Activated CD8-positive, alpha-beta T cell treated with anti-CD3 and anti-CD28 coated beads for 36 hours (primary cell): ENCODE results near the gene LAMC1. TPM values are rescaled to one million over a fixed set of nuclear protein-coding genes. Genes with fewer than 3 reads are reported as not detected.

Experiments
- ATAC-seq: fragments of 200-7000 bp; cut with Tn5 transposase; one replicate; pipeline ENCODE4 v1.10.0; 2021; ENCODE audit warnings: mild to moderate bottlenecking, moderate library complexity
- CTCF ChIA-PET: fragments of 350-600 bp; sonication (Branson Sonifier 250); formaldehyde crosslinking; loops from one replicate; lab custom pipeline; 2021; ENCODE audit warnings: antibody characterized with exemption; lab: Charles Lee
- POLR2A ChIA-PET: fragments of 350-600 bp; sonication (Branson Sonifier 250); formaldehyde crosslinking; loops from one replicate; lab custom pipeline; 2021; ENCODE audit warnings: antibody characterized with exemption; lab: Charles Lee
- DNase-seq: peaks from one replicate; pipeline ENCODE4 v3.0.0-alpha.2; 2020
- H3K27ac Mint-ChIP-seq: one replicate; pipeline ENCODE4 v1.8.0; 2021; ENCODE audit warnings: mild to moderate bottlenecking, mixed read lengths
- H3K27me3 Mint-ChIP-seq: one replicate; pipeline ENCODE4 v1.8.0; 2021; ENCODE audit warnings: mixed read lengths
- H3K36me3 Mint-ChIP-seq: one replicate; pipeline ENCODE4 v1.8.0; 2021; ENCODE audit warnings: low read depth, mixed read lengths
- H3K4me1 Mint-ChIP-seq: one replicate; pipeline ENCODE4 v1.8.0; 2021; ENCODE audit warnings: low read depth, mixed read lengths
- H3K4me3 Mint-ChIP-seq: one replicate; pipeline ENCODE4 v1.8.0; 2021; ENCODE audit warnings: mild to moderate bottlenecking, moderate library complexity, mixed read lengths
- H3K9me3 Mint-ChIP-seq: one replicate; pipeline ENCODE4 v1.8.0; 2021; ENCODE audit warnings: mixed read lengths
- intact Hi-C: fragments of 100-400 bp; cut with micrococcal nuclease; formaldehyde crosslinking; loops from one replicate; pipeline ENCODE4 v1.10.0; 2022
- total RNA-seq, 2 experiments: library from RNA; stranded (reverse); gene quantifications; one replicate each; pipeline ENCODE4 v1.2.3, GENCODE V29; 2021
- TF ChIP-seq, protein P1 (sequence below): fragments of 200-600 bp; IDR thresholded peaks from one replicate; pipeline ENCODE4 v1.8.0; 2022; ENCODE audit warnings: antibody characterized with exemption, mild to moderate bottlenecking

The LAMC1 gene
- total RNA-seq, 2 experiments from 2014 or later = 0.22 to 0.23 TPM

DNA sequence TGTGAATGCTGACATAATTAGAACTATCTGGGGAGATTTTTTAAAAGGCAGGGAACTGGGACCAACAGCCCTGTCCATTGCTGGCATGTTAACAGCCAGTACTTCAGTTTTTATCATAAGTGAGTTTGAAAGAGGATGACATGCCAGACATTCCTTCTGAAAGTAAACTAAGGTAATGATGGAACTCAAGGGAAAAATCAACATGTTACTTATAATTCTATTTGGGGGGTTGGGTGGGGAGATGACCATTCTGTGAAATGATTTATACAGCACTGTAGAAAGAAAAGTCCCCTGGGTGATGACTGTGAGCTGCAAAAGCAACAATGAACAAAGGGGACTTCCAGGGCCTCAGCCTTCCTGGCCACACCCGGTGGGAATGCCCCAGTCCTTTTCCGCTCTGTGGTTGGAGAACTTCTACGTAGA lies 157.4 kb downstream of the LAMC1 start:
- peak; percentile 13 for DNase-seq
- ChIA-PET CTCF (no interaction called here), POLR2A (no interaction called here)
- Mint-ChIP-seq H3K27me3 (no peaks in the 10 kb centered on the region), H3K9me3 (no peaks in the 10 kb centered on the region), H3K4me3 (no peak overlapping the region), H3K36me3 (no peaks in the 10 kb centered on the region), H3K27ac (no peak overlapping the region), H3K4me1 (peaks cover 8% of the 10 kb centered on the region)
- TF ChIP-seq, protein P1, sequence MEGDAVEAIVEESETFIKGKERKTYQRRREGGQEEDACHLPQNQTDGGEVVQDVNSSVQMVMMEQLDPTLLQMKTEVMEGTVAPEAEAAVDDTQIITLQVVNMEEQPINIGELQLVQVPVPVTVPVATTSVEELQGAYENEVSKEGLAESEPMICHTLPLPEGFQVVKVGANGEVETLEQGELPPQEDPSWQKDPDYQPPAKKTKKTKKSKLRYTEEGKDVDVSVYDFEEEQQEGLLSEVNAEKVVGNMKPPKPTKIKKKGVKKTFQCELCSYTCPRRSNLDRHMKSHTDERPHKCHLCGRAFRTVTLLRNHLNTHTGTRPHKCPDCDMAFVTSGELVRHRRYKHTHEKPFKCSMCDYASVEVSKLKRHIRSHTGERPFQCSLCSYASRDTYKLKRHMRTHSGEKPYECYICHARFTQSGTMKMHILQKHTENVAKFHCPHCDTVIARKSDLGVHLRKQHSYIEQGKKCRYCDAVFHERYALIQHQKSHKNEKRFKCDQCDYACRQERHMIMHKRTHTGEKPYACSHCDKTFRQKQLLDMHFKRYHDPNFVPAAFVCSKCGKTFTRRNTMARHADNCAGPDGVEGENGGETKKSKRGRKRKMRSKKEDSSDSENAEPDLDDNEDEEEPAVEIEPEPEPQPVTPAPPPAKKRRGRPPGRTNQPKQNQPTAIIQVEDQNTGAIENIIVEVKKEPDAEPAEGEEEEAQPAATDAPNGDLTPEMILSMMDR = no peak
- ATAC-seq = no peak
- intact Hi-C loops = no loop called here

DNA sequence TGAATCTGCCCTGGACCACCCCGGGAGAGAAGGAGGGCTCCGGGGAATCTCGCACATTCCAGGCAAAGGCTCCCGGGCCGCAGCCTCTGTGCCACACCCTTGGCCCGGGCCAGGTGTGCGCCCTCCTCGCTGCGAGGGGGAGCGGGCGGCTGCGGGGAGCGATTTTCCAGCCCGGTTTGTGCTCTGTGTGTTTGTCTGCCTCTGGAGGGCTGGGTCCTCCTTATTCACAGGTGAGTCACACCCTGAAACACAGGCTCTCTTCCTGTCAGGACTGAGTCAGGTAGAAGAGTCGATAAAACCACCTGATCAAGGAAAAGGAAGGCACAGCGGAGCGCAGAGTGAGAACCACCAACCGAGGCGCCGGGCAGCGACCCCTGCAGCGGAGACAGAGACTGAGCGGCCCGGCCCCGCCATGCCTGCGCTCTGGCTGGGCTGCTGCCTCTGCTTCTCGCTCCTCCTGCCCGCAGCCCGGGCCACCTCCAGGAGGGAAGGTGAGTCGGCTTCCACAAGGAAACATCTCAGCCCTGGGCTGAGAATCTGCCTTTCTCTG lies 162.8 kb downstream of the LAMC1 start, which contains the start of gene LAMC2:
TSS of gene LAMC2 (plus strand) at position 324 of the 550 bp plus-strand sequence. CDS start at position 413, 89 bp downstream.
- peaks cover 8% of the 10 kb centered on the region for H3K4me1 Mint-ChIP-seq
- H3K27ac Mint-ChIP-seq = no peak within 1 kb of the TSS
- intact Hi-C loops = no loop called here
- H3K27me3 Mint-ChIP-seq = peaks cover 20% of the 10 kb centered on the region
- ATAC-seq (peak; percentile 98), DNase-seq (peak; percentile 60)
- ChIA-PET CTCF (interaction anchor here (0.8 kb wide), 1 partner anchor 114 kb away, joined by 3 read pairs; no protein-coding TSS in a partner anchor), POLR2A (no interaction called here)
- H3K36me3 Mint-ChIP-seq = no peaks in the 10 kb centered on the region
- no peak within 1 kb of the TSS for H3K4me3 Mint-ChIP-seq
- TF ChIP-seq, protein P1 = no peak
- H3K9me3 Mint-ChIP-seq = no peaks in the 10 kb centered on the region

DNA sequence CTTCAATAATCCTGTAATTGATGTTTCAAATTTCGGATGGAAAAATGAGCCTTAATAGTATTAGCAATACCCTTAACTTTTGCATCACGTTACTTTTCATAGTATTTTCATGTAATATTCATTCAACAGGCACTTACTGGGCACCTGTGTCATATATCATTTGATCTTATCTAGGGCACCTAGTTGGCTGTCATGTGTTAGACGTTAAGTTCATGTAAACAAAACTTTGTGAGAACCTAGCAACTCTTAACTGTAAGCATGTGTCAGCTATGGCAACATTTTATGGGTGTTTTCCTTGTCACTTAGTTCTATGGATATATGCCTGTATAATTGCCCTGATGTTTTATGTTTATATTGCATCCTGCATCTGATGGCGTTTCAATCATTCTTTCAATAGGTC lies 163.6 kb downstream of the LAMC1 start:
- ChIA-PET CTCF (interaction anchor here (0.8 kb wide), 1 partner anchor 115 kb away, joined by 3 read pairs; no protein-coding TSS in a partner anchor), POLR2A (no interaction called here)
- DNase-seq = no peak
- H3K36me3 Mint-ChIP-seq = no peaks in the 10 kb centered on the region
- TF ChIP-seq, protein P1 = no peak
- H3K27me3 Mint-ChIP-seq = peaks cover 21% of the 10 kb centered on the region
- H3K4me1 Mint-ChIP-seq = peaks cover 8% of the 10 kb centered on the region
- ATAC-seq = no peak
- no peak overlapping the region for H3K4me3 Mint-ChIP-seq
- no peak overlapping the region for H3K27ac Mint-ChIP-seq
- no peaks in the 10 kb centered on the region for H3K9me3 Mint-ChIP-seq
- intact Hi-C loops = no loop called here

DNA sequence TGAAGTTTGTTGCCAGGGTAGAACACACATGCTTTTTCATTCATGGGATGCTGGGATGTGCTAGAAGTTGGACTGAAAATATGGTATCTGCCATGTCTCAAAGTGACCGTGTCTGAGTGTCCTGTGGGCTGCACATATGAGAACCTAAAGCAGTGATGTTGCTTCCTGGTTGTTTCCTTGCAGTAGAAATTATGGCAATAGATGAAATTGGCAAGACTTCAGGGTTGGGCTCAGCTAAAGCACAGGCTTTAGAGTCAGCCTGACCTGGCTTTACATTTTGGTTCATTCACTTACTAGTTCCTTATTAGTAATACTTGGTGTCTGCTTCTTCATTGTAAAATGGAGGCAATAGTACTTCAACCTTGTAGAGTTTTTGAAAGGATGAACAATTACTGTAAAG lies 165.0 kb downstream of the LAMC1 start:
- ATAC-seq (no peak), DNase-seq (no peak)
- H3K27ac Mint-ChIP-seq = no peak overlapping the region
- no peak overlapping the region for H3K4me3 Mint-ChIP-seq
- H3K36me3 Mint-ChIP-seq = no peaks in the 10 kb centered on the region
- intact Hi-C loops = no loop called here
- ChIA-PET CTCF (no interaction called here), POLR2A (no interaction called here)
- H3K9me3 Mint-ChIP-seq = no peaks in the 10 kb centered on the region
- TF ChIP-seq, protein P1 = no peak
- H3K27me3 Mint-ChIP-seq = peaks cover 21% of the 10 kb centered on the region
- peaks cover 8% of the 10 kb centered on the region for H3K4me1 Mint-ChIP-seq

DNA sequence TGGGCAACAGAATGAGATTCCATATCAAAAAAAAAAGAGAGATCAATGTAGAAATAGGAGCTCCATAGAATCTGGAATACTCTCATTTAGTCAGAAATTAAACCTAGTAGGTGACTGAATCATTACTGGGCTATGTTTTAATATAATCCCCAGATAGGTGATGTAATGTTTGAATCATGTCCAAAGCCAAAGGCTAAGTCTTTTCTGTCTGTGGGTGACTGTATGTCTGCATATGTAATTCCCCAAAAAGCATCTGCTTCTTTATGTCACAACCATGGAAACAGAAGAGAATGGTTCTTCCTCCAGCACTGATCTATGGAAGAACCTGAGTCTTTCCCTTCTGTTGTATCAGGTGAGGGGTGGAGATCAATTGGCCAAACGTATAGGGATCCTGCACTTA lies 168.6 kb downstream of the LAMC1 start:
- Mint-ChIP-seq H3K4me1 (peaks cover 15% of the 10 kb centered on the region), H3K9me3 (no peaks in the 10 kb centered on the region), H3K4me3 (no peak overlapping the region), H3K27me3 (peaks cover 12% of the 10 kb centered on the region), H3K27ac (no peak overlapping the region), H3K36me3 (no peaks in the 10 kb centered on the region)
- ATAC-seq = no peak
- POLR2A ChIA-PET = no interaction called here
- intact Hi-C loops = no loop called here
- TF ChIP-seq, protein P1 = no peak
- no peak for DNase-seq
- CTCF ChIA-PET = no interaction called here
